Suppressor macrophage (primary cell): ENCODE data around the gene ELP2.
"Not testable (repeated sequence)": the region's sequence is repeated elsewhere in the genome, so short reads cannot be mapped to it uniquely, and the experiment has no call there.

Experiments
- DNase-seq, 4 experiments: peaks; one replicate each; pipeline ENCODE4 v3.0.0-alpha.2; 2020 to 2022
- total RNA-seq, 17 experiments: gene quantifications; one replicate each; lab custom pipeline; 2026; ENCODE audit warnings: mixed read lengths in 6 of 17, inconsistent platforms in 3 of 17; lab: John Stamatoyannopoulos, UW

The ELP2 gene, protein sequence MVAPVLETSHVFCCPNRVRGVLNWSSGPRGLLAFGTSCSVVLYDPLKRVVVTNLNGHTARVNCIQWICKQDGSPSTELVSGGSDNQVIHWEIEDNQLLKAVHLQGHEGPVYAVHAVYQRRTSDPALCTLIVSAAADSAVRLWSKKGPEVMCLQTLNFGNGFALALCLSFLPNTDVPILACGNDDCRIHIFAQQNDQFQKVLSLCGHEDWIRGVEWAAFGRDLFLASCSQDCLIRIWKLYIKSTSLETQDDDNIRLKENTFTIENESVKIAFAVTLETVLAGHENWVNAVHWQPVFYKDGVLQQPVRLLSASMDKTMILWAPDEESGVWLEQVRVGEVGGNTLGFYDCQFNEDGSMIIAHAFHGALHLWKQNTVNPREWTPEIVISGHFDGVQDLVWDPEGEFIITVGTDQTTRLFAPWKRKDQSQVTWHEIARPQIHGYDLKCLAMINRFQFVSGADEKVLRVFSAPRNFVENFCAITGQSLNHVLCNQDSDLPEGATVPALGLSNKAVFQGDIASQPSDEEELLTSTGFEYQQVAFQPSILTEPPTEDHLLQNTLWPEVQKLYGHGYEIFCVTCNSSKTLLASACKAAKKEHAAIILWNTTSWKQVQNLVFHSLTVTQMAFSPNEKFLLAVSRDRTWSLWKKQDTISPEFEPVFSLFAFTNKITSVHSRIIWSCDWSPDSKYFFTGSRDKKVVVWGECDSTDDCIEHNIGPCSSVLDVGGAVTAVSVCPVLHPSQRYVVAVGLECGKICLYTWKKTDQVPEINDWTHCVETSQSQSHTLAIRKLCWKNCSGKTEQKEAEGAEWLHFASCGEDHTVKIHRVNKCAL
- 12.3 to 50.1 (median 35.1) reads per million in 17 experiments for total RNA-seq

DNA sequence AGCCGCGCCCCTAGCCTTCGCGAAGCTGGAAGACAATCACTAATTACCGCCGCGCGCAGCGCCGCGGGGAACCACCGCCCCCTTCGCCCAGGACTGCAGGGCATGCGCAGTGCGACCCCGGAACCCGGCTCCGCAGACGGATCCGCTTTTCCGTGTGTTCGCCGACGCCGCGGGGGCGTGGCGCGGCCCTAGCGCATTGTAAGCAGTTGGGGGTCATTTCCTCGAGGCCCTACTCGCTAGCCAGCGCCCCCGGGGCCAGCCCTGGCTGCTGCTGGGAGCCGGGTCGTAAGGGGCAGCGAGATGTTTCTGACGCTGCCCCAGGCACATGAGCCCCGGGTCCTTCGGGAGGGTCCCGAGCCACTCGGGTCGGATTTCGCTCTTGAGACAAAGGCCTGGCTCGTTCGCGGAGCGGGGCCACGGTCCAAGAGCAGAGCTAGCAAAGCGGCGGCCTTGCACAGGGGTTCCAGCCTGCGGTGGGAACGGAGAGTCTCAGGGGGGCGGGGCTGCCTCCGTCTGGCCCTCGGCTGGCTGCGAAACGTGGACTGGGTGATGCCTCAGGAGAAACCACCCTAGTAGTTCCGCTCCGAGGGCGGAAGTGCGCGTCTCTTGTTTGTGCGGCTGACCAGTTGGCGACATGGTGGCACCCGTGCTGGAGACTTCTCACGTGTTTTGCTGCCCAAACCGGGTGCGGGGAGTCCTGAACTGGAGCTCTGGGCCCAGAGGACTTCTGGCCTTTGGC, at the start of gene ELP2, which contains the start of gene SLC39A6:
TSS of gene ELP2 (plus strand) at position 600 of the 739 bp plus-strand sequence. CDS start at position 635, 35 bp downstream.
TSS of gene SLC39A6 (minus strand) at position 41 of the 739 bp plus-strand sequence. CDS start 2,333 bp downstream, outside the sequence.
- DNase-seq, result peak; percentile 98 to 100 (median 98)

DNA sequence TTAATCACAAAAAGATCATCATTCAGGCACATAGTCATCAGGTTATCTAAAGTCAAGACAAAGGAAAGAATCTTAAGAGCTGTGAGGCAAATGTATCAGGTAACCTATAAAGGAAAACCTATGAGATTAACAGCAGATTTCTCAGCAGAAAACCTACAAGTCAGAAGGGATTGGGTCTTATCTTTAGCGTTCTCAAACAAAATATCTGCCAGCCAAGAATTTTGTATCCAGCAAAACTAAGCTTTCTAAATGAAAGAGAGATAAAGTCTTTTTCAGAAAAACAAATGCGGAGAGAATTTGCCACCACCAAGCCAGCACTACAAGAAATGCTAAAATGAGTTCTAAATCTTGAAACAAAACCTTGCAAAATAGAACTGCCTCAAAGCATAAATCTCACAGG, 48.6 kb upstream of the ELP2 start:
- not testable (repeated sequence) for DNase-seq

DNA sequence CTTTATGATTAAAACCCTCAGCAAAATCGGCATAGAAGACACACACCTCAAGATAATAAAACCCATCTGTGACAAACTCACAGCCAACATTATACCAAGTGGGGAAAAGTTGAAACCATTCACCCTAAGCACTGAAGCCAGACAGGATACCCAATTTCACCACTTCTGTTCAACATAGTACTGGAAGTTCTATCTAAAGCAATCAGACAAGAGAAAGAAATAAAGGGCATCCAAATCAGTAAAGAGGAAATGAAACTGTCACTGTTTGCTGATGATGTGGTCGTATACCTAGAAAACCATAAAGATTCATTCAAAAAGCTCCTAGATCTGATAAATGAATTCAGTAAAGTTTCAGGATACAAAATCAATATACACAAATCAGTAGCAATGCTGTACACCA, 46.0 kb upstream of the ELP2 start:
- no peak for DNase-seq

DNA sequence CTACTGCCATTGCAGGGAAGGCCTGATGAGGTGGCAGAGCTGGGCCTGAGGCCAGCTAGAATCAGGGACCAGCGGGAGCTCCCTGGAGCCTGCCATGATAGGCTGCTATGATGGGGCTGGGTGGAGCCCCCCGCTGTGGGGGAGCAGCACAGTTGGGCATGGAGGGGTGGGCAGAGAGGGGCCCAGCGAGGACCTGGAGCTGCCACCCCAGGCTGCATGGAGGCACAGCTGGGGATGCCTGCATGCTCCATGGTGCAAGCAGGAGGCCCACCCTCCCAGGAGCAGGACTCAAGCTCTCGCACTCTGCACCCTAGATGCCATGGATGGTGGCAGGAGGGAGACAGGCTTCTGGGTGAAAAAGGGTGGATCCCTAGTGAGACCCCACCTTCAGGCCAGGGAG, 44.5 kb upstream of the ELP2 start:
- no peak for DNase-seq

DNA sequence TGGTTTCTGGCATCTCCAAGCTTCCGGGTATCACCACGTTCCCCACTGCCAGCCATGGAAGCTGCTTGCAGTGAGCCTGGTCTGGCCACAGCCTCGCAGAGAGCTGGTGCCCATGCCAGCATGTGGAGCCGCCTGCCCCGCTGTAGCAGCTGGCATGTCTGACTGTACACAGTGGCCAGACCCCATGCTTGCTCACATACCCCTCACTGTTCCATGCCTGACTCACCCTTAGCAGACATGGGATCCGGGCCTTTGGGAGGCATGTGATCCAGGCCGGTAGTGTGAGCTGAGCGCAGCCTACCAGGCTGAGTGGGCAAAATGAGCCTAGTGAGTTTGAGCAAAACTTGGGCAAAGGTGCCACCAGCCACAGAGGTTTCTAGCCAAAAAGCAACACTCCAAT, 43.5 kb upstream of the ELP2 start:
- DNase-seq, result no peak

DNA sequence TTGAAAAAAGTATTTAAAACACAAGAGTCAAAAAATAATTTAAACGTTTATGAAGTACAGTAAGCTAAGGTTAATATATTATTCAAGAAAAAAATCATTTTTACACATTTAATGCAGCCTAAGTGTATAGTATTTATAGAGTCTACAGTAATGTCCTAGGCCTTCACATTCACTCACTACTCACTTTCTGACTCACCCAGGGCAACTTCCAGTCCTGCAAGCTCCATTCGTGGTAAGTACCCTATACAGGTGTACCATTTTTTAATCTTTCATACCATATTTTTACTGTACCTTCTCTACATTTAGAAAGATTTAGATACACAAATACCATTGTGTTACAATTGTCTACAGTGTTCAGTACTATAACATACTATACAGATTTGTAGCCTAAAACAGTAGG, 41.4 kb upstream of the ELP2 start:
- DNase-seq, result no peak

DNA sequence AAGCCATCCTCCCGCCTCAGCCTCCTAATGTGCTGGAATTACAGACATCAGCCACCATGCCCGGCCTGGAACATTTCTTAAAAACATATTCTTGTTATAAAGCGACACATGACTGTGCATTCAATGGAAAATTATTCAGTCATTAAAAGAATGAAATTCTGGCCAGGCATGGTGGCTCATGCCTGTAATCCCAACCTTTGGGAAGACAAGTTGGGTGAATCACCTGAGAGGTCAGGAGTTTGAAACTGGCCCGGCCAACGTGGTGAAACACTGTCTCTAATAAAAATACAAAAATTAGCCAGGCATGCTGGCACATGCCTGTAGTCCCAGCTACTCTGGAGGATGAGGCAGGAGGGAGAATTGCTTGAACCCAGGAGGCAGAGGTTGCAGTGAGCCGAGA, 40.7 kb upstream of the ELP2 start:
- DNase-seq, result no peak

DNA sequence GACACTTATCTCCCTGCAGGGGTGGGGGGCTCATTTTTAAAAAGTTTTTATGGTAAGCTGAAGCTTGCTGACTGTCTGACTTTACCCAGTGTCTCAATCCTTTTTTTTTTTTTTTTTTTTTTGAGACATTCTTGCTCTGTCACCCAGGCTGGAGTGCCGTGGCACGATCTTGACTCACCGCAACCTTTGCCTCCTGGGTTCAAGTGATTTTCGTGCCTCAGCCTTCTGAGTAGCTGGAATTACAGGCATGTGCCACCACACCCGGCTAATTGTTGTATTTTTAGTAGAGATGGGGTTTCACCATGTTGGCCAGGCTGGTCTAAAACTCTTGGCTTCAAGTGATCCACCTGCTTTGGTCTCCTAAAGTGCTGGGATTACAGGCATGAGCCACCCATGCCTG, 37.6 kb upstream of the ELP2 start:
- DNase-seq, result not testable (repeated sequence)

DNA sequence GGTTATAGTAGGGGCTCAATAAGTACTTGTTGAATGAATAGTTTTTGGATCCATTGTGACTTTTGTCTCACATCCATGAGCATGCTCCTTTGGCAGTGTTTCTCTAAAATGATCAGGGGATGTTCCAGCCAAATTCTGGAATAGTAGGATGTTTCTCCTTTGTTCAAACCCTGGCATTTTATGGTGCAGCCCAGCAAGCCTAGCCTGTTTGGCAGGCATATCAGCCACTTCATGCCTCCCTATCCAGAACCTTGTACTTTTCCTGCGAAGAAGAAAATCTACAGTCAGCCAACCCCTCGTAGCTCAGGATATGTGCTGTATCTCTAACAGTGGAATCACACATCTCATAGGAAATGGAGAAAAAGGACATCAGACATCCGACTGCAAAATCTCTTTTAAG, 35.3 kb upstream of the ELP2 start:
- no peak for DNase-seq

DNA sequence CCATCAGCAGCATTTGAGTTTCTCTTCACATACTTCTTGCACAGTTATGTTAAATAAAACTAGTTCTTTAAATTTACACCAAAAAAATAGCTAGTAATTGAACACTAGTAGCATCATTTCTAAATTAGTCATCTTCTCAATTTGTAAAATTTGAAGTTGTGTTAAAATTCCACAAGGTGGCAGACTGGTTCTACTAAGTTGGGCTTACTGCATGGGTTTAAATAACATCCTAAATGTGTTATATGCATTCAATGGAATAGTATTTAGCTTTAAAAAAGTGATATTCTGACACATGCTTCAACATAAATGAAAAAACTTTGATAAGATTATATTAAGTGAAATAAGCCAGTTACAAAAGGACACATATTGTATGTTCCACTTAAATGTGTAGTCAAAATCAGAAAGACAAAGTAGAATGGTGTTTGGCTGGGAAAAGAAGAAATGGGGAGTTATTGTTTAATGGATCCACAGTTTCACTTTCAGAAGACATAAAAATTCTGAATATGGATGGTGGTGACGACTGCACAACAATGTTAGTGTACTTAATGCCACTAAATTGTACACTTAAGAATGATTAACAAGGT, 33.7 kb upstream of the ELP2 start:
- peak; percentile 41 to 84 (median 68) for DNase-seq

DNA sequence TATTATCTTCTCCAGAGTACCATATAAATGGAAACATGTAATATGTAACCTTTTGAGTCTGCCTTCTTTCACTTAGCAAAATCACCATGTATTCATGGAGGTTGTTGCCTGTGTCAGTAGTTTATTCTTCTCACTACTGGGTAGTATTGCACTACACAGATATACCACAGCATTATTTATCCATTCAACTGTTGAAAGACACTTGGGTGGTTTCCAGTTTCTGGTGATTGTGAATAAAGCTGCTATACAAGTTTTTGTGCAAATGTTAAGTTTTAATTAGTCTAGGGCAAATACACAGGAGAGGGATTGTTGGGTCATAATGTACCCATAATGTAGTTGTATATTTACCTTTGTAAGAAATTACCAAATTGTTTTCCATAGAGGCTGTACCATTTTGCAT, 32.7 kb upstream of the ELP2 start:
- DNase-seq, result no peak

DNA sequence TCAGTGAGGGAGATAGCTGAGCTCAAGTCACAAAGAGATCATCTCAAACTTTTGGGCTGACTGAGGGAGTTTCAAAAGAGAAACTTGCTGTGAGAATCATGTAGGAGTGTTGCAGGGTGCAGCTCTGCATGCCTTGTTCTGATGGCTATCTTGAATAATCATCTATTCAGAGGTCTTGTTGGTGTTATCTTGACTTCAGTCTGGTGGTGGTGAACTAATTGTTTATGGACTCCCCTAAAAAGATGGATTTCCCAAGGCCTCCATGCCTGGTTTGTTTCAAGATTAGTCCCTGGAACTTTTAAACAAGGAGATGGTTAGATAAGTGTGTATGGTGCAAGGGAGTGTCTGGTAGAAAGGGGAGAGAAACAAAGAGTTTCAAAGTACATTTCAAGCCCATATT, 30.4 kb upstream of the ELP2 start:
- no peak for DNase-seq

DNA sequence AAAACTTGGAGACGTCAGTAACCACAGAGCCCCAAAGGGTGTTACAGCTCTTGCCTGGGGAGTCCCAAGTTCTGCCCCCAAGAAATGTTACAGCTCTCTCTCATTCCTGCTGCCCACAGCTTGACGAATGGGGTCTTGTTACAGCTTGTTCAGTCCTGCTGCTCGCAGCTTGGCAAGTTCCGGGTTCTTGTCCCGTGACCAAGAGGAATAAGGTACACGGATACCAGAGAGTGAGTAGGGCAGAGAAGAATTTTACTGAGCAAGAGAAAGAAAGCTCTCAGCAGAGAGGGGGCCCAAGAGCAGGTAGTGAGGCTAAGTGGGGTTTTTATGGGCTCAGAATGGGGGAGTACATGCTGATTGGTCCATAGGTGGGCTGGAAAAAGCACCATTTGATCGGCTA, 27.8 kb upstream of the ELP2 start:
- DNase-seq, result no peak

DNA sequence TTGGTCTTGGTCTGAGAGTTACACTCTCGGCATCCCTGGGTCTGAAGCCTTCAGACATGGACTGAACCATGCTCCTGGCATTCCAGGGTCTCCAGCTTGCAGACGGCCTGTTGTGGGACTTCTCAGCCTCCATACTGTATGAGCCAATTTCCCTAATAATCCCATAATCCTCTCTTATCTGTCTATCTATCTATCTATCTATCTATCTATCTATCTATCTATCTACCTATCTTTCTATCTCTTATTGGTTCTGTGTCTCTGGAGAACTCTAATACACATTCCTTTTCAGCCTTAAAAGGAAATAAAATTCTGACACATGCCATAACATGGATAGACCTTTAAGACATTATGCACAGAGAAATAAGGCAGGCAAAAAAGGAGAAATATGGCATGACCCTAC, 24.9 kb upstream of the ELP2 start:
- DNase-seq, result no peak

DNA sequence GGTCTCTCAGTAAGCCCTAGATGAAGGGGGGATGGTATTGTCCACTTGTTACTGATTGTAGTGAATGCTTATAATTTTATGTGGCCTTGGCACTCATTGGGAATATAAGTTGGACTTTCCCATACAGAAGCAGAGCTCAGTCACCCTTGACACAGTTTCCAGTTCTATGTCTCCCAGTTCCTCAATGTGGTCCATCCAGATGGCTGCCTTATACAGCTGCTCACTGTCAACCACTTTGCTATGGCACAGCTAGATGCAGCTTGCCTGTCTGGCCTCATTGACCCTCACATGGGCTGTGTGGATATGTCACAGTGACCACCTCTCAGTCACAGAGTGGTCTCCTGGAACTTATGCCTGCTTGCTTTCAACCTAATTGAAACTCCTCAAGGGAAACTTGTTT, 22.2 kb upstream of the ELP2 start:
- DNase-seq, result peak in 3 of 4 experiments; percentile 11 to 14 (median 12)

DNA sequence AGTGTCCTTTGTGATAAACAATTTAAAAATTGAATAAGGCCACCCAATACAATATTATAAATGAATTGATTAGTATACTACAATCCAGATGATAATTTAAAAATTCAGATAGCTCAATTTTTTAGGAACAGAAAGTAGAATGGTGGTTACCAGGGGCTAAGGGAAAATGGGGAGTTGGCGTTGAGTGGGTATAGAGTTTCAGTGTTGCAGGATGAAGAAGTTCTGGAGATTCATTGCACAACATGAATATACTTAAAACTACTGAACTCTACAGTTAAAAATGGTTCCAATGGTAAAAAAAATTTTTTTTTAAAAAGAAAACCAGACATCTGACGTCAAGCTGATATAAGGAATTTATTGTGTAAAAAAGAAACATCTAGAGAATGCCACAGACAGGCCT, 21.5 kb upstream of the ELP2 start:
- DNase-seq, result peak in 3 of 4 experiments; percentile 35 to 50 (median 42)

DNA sequence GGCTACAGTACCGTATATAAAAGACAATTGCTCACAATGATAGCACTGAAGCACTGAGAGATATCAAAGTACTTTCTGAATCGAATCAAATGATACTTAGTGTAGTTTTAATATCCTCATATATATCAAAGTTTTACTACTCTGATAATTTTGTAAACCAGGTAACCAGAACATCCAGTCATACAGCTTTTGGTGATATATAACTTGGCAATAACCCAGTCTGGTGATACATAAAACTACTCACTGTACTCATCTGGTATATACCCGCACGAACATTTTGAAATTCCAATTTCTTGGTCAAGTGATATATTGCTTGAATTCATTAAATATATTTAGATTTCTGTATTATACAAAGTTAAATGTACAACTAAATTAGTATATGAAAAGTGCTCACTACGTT, 21.1 kb upstream of the ELP2 start:
- no peak for DNase-seq

DNA sequence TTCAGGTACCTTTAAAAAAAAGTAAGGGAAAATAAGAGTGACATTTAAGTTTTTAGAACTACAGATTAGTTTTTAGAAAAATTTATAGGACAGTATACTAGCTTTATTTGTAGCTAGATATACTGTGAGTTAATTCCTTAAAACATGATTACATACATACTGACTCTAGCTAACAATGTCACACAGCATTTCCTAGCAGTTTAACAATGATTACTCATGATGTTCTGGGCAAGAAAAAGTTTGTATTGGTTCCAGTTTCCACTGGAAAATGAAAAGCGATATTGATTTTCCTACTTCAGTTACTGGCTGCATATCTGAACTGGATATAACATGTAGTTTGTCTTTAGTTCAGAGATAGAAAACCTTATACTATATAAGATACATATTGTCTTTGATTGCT, 20.0 kb upstream of the ELP2 start:
- no peak for DNase-seq

DNA sequence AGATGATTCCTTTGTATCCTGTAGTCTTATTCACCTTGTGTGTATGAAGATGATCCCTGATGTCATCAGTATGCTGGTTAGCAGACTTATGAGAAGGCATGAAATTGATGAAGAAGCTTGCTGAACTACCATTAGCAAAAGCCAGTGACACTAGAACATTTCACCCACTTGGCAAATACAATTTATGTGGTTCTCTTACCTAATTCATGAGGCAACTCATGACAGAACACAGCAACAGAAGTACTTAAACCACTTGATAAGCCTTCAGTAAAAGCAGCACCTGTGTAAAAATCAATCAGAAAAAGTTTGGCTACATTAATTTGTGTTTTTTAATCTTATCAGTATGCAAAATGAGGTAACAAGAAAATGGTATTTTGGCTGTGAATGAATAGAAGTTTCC, 17.4 kb upstream of the ELP2 start:
- DNase-seq, result no peak

DNA sequence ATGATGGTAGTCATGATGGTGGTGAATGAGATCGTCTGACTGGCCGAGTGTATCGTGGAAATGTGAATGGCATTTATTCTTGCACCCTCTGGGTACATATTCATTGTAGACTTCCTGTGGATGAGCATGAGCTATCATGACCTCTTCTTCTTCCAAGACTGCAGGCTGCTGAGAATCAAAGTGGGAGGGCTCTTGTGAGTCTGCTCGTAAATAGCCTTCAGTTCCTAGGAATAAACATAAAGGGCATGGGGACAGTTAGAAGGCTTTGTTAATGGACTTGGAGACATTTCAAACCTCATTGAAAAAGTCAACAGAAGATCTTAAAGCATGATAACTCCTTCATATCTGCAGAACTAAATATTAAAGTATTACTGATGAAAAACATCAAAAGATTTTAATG, 15.4 kb upstream of the ELP2 start:
- DNase-seq, result no peak

DNA sequence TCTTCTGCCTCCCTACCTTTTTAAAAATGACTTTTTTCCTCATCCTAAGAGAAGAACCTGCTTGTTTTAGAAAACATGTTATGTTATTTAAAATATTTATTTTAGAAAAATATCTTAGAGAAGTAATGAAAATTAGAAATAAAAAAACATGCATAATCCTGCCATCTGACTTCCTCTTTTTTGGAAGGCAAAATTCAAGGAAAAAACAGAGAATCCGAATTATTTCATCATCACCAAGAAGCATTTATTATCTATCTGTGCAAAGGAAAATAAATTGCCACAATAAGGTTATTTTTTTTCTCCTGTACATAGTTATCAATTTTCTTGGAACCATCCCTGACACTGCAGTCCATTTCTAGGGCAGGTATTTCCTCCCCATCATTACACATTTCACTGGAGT, 15.0 kb upstream of the ELP2 start:
- DNase-seq, result no peak

DNA sequence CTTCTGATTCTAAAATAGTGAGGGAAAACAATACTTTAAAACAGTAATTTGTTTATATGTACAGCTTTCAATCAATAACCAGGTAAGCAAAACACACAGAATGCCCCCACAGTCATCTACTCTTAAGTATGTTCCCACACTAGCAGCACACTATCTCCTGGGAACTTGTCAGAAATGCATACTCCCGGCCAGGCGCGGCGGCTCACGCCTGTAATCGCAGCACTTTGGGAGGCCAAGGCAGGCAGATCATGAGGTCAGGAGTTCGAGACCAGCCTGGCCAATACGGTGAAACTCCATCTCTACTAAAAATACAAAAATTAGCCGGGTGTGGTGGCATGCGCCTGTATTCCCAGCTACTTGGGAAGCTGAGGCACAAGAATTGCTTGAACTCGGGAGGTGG, 12.9 kb upstream of the ELP2 start:
- not testable (repeated sequence) for DNase-seq

DNA sequence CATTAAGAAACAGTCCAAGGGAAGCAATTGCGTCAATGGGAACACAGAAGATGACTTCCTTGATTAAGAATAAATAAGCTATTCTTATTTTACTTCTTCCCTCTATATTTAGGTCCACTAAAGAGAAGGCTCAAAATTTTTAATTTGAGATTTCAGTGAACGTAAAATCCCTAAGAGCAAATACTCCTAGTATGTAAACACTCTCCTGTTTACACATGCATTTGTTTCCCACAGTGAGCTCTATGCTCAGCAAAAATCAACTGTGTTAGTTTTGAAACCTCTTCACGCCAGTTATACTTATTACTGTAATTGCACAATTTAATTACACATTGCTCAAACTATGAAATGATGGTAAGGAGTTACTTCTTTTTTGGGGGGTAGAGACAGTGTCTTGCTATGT, 9.4 kb upstream of the ELP2 start:
- DNase-seq, result no peak
